Measurements from ENCODE around the gene ZNF532. TPM values are rescaled to one million over a fixed set of nuclear protein-coding genes. Genes with fewer than 3 reads are reported as not detected.

Gene ZNF532
- total and polyA plus RNA-seq, 12 donors: 11.6 to 34.8 (median 22.6) TPM

DNA sequence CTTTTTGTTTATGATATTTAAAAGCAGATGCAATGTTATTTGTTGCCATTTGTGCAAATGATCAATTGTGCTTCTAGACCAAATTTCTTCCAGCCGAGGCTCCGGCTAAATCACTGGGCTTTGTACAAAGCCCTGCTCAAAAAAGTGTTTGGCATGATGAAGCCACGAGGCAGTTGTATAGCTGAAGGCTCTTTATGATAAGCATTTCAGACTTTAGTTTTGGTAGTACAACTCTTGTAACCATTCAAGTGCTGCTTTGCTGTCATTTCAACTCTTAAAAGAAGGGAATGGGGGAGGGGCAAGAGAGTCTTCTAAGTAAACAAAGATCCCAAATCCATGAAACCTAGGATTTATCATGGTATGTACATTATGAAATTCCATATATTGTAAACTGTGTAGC is 3.3 kb upstream of the ZNF532 start:
- no peaks in the 10 kb centered on the region for H3K27me3 ChIP-seq
- H3K27ac ChIP-seq: peak overlapping the region in 1 of 5 donors; percentile 2
- peaks cover 0 to 4% of the 10 kb centered on the region in 2 donors for H3K36me3 ChIP-seq (replicated peaks in 1 of 2)
- DNase-seq: no peak
- H3K9me3 ChIP-seq (replicated peaks in 1 of 3): no peaks in the 10 kb centered on the region
- 84 to 93% (median 87%) methylated on average over 3 of the region's 3 CpGs for WGBS, 4 donors
- no peak overlapping the region for H3K4me3 ChIP-seq
- peaks cover 5 to 40% of the 10 kb centered on the region in 2 donors for H3K4me1 ChIP-seq (replicated peaks in 1 of 2)
- intact Hi-C loops (cut with DNase I): no loop called here
- TF ChIP-seq, protein P1, sequence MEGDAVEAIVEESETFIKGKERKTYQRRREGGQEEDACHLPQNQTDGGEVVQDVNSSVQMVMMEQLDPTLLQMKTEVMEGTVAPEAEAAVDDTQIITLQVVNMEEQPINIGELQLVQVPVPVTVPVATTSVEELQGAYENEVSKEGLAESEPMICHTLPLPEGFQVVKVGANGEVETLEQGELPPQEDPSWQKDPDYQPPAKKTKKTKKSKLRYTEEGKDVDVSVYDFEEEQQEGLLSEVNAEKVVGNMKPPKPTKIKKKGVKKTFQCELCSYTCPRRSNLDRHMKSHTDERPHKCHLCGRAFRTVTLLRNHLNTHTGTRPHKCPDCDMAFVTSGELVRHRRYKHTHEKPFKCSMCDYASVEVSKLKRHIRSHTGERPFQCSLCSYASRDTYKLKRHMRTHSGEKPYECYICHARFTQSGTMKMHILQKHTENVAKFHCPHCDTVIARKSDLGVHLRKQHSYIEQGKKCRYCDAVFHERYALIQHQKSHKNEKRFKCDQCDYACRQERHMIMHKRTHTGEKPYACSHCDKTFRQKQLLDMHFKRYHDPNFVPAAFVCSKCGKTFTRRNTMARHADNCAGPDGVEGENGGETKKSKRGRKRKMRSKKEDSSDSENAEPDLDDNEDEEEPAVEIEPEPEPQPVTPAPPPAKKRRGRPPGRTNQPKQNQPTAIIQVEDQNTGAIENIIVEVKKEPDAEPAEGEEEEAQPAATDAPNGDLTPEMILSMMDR (IDR thresholded peaks at IDR 0.05): no peak
- TF ChIP-seq POLR2A (IDR thresholded peaks at IDR 0.05): no peak

- intact Hi-C loops (cut with DNase I): no loop called here
- 81 to 89% (median 85%) methylated on average over 5 of the region's 5 CpGs for WGBS, 4 donors
- Histone ChIP-seq H3K36me3 (replicated peaks in 1 of 2) (peaks cover 0 to 4% of the 10 kb centered on the region in 2 donors), H3K4me1 (replicated peaks in 1 of 2) (peaks cover 5 to 45% of the 10 kb centered on the region in 2 donors), H3K27ac (no peak overlapping the region), H3K9me3 (replicated peaks in 1 of 3) (no peaks in the 10 kb centered on the region), H3K27me3 (no peaks in the 10 kb centered on the region), H3K4me3 (no peak overlapping the region)
- no peak for TF ChIP-seq POLR2A (IDR thresholded peaks at IDR 0.05)
- TF ChIP-seq, protein P1 (IDR thresholded peaks at IDR 0.05): no peak
- no peak for DNase-seq
Observed at GRCh38 chr18:58861861-58862301, 2.8 kb upstream of the ZNF532 start.

GRCh38 chr18:58862356-58862755 is 2.3 kb upstream of the ZNF532 start:
- no peaks in the 10 kb centered on the region for H3K9me3 ChIP-seq (replicated peaks in 1 of 3)
- intact Hi-C loops (cut with DNase I): no loop called here
- H3K4me3 ChIP-seq: peak overlapping the region in 1 of 4 donors; percentile 61
- H3K27me3 ChIP-seq: no peaks in the 10 kb centered on the region
- peaks cover 5 to 47% of the 10 kb centered on the region in 2 donors for H3K4me1 ChIP-seq (replicated peaks in 1 of 2)
- TF ChIP-seq, protein P1 (IDR thresholded peaks at IDR 0.05): no peak
- no peak for TF ChIP-seq POLR2A (IDR thresholded peaks at IDR 0.05)
- DNase-seq: no peak
- WGBS, 4 donors: 92 to 95% (median 93%) methylated on average over 10 of the region's 10 CpGs
- peak overlapping the region in 3 of 5 donors; percentile 18 to 91 (median 70) for H3K27ac ChIP-seq
- H3K36me3 ChIP-seq (replicated peaks in 1 of 2): peaks cover 0 to 4% of the 10 kb centered on the region in 2 donors

DNA sequence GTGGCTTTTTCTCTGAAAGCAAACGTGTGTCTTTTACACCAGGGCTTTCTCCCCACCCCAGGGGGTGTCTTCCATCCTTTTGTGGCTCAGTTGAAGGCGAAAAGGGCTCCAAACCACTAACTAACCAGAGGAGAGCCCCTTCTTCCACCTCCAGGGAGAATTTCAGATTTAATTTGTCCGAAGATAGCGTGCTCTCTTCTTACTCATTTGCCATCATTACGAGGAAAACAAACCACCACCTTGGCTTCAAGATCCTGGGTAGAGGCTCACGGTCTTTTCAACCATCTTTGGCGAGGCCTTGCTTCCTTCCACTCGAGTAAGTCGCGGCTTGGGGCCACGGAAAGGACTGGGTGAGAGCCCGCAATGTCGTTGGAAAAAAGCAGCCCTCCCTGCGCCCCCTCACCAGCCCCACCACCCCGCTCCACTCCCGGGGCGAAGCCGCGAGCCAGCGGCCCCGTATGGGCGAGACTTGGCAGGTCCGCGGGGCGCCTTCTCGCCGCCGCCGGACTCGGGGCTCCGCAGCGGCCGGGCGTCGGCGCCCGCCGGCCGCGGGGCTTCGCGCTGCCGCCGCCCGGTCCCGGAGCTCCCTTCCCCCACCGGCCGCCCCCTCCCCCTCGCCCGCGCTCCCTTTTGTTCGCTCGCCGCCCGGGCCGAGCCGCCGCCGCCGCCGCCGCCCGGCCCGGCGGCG is 1.7 kb upstream of the ZNF532 start:
- TF ChIP-seq POLR2A (IDR thresholded peaks at IDR 0.05): no peak
- TF ChIP-seq, protein P1 (IDR thresholded peaks at IDR 0.05): no peak
- H3K27ac ChIP-seq: peak overlapping the region in 4 of 5 donors; percentile 19 to 97 (median 87)
- H3K36me3 ChIP-seq (replicated peaks in 1 of 2): peaks cover 0 to 9% of the 10 kb centered on the region in 2 donors
- DNase-seq: peak in 3 of 7 donors; percentile 10 to 38 (median 21)
- peak overlapping the region in 2 of 4 donors; percentile 24 to 61 for H3K4me3 ChIP-seq
- 8 to 41% (median 19%) methylated on average over 10 to 64 of the region's 66 CpGs for WGBS, 4 donors
- H3K9me3 ChIP-seq (replicated peaks in 1 of 3): no peaks in the 10 kb centered on the region
- H3K4me1 ChIP-seq (replicated peaks in 1 of 2): peaks cover 5 to 51% of the 10 kb centered on the region in 2 donors
- no peaks in the 10 kb centered on the region for H3K27me3 ChIP-seq
- intact Hi-C loops (cut with DNase I): no loop called here
